IMR-90 (cell line): ENCODE measurements around the gene FAM174B. TPM values are rescaled to one million over a fixed set of nuclear protein-coding genes. Genes with fewer than 3 reads are reported as not detected.

Experiments used
- ATAC-seq: fragments of 200-7000 bp; cut with Tn5 transposase; 2 replicates; pipeline ENCODE4 v1.9.1; 2020; ENCODE audit warnings: low read depth, mild to moderate bottlenecking, moderate library complexity
- BruUV-seq: library from RNA; stranded (reverse); fragments of 400-500 nt; replicated peaks from 2 replicates; lab custom pipeline; 2021; lab: Mats Ljungman, UMichigan
- CTCF ChIA-PET: fragments of 300-600 bp; formaldehyde crosslinking; extraction: SDS; loops from one replicate; lab custom pipeline; 2021; ENCODE audit warnings: antibody characterized with exemption; lab: Yijun Ruan, JAX
- POLR2A ChIA-PET: fragments of 300-600 bp; sonication (Branson Sonifier 250); formaldehyde crosslinking; loops from one replicate; lab custom pipeline; 2022; ENCODE audit warnings: antibody characterized with exemption; ENCODE audit not compliant: unreplicated experiment; lab: Charles Lee
- DNase-seq: peaks from one replicate; pipeline ENCODE4 v3.0.0; 2013
- H2AFZ ChIP-seq: replicated peaks from 2 replicates; pipeline ENCODE3; 2013; ENCODE audit warnings: low read length, mild to moderate bottlenecking; ENCODE audit not compliant: poor library complexity
- H2AK5ac ChIP-seq: 2 replicates; pipeline ENCODE4 v1.6.1; 2013; ENCODE audit warnings: low read depth, low read length, inconsistent platforms
- H2AK9ac ChIP-seq: replicated peaks from 2 replicates; pipeline ENCODE3; 2013; ENCODE audit warnings: mild to moderate bottlenecking, low read depth, low read length, moderate library complexity; ENCODE audit not compliant: poor library complexity
- H2BK120ac ChIP-seq: 2 replicates; pipeline ENCODE4 v1.6.1; 2013; ENCODE audit warnings: low read depth, low read length, inconsistent platforms
- H2BK15ac ChIP-seq: 3 replicates; pipeline ENCODE4 v1.6.1; 2013; ENCODE audit warnings: low read depth, low read length, inconsistent platforms
- H2BK20ac ChIP-seq: 2 replicates; pipeline ENCODE4 v1.6.1; 2013; ENCODE audit warnings: low read depth, mild to moderate bottlenecking, inconsistent platforms, low read length, moderate library complexity
- H2BK5ac ChIP-seq: 2 replicates; pipeline ENCODE4 v1.6.1; 2013; ENCODE audit warnings: mild to moderate bottlenecking, low read depth, low read length, inconsistent platforms; ENCODE audit not compliant: poor library complexity, severe bottlenecking
- H3K14ac ChIP-seq: replicated peaks from 2 replicates; pipeline ENCODE4 v1.6.1; 2013; ENCODE audit warnings: low read depth, low read length, inconsistent platforms
- H3K18ac ChIP-seq: 2 replicates; pipeline ENCODE4 v1.6.1; 2013; ENCODE audit warnings: low read depth, low read length, control low read depth
- H3K23ac ChIP-seq: 2 replicates; pipeline ENCODE4 v1.6.1; 2013; ENCODE audit warnings: low read depth, low read length, inconsistent platforms
- H3K27ac ChIP-seq: 2 replicates; pipeline ENCODE4 v1.5.1; 2013; ENCODE audit warnings: mild to moderate bottlenecking, control low read depth, low read length; ENCODE audit not compliant: insufficient read depth
- H3K27me3 ChIP-seq: 2 replicates; pipeline ENCODE4 v1.6.1; 2013; ENCODE audit warnings: low read length; ENCODE audit not compliant: control insufficient read depth, insufficient read depth
- H3K36me3 ChIP-seq: 2 replicates; pipeline ENCODE4 v1.6.1; 2013; ENCODE audit warnings: low read length, mixed read lengths; ENCODE audit not compliant: control insufficient read depth, insufficient read depth
- H3K4ac ChIP-seq: 2 replicates; pipeline ENCODE4 v1.6.1; 2013; ENCODE audit warnings: low read depth, low read length, inconsistent platforms
- H3K4me1 ChIP-seq: 2 replicates; pipeline ENCODE4 v1.6.1; 2013; ENCODE audit warnings: low read length, mixed read lengths; ENCODE audit not compliant: control insufficient read depth, insufficient read depth
- H3K4me2 ChIP-seq: 2 replicates; pipeline ENCODE4 v1.6.1; 2013; ENCODE audit warnings: low read depth, mild to moderate bottlenecking, control low read depth, low read length, moderate library complexity
- H3K4me3 ChIP-seq: 2 replicates; pipeline ENCODE4 v1.5.1; 2013; ENCODE audit warnings: low read depth, mild to moderate bottlenecking, control low read depth, low read length, moderate library complexity; ENCODE audit not compliant: insufficient read depth
- H3K56ac ChIP-seq: 2 replicates; pipeline ENCODE4 v1.6.1; 2013; ENCODE audit warnings: low read length, inconsistent platforms; ENCODE audit not compliant: insufficient read depth; ENCODE audit errors: extremely low read depth
- H3K79me1 ChIP-seq, 2 experiments: 2 replicates each; pipeline ENCODE4 v1.6.1; 2013; ENCODE audit warnings: low read length in 2 of 2, inconsistent platforms in 1 of 2, low read depth in 1 of 2
- H3K9ac ChIP-seq: 2 replicates; pipeline ENCODE4 v1.6.1; 2013; ENCODE audit warnings: low read depth, low read length, control low read depth
- H3K9me1 ChIP-seq: 2 replicates; pipeline ENCODE4 v1.6.1; 2013; ENCODE audit warnings: low read length, inconsistent platforms; ENCODE audit not compliant: insufficient read depth
- H3K9me3 ChIP-seq: 2 replicates; pipeline ENCODE4 v1.6.1; 2013; ENCODE audit warnings: low read length; ENCODE audit not compliant: control insufficient read depth, insufficient read depth
- H4K20me1 ChIP-seq: 2 replicates; pipeline ENCODE4 v1.6.1; 2013; ENCODE audit warnings: low read length, inconsistent platforms; ENCODE audit not compliant: insufficient read depth
- H4K5ac ChIP-seq: 2 replicates; pipeline ENCODE4 v1.6.1; 2013; ENCODE audit warnings: mild to moderate bottlenecking, low read depth, low read length, control low read depth
- H4K8ac ChIP-seq, 2 experiments: 2 replicates each; pipeline ENCODE4 v1.6.1; 2013; ENCODE audit warnings: low read depth in 2 of 2, low read length in 2 of 2, control low read depth in 1 of 2, inconsistent platforms in 1 of 2
- H4K91ac ChIP-seq: 2 replicates; pipeline ENCODE4 v1.6.1; 2013; ENCODE audit warnings: low read depth, low read length, inconsistent platforms; ENCODE audit not compliant: insufficient read depth
- BHLHE40 ChIP-seq: fragments of 150-350 bp; IDR thresholded peaks from 2 replicates; pipeline ENCODE4 v1.6.1; 2016; ENCODE audit warnings: mild to moderate bottlenecking, low read depth, low read length
- CEBPB ChIP-seq: IDR thresholded peaks from 2 replicates; pipeline ENCODE4 v1.6.1; 2012; ENCODE audit warnings: low read depth, low read length, improper control_type of control experiment
- CHD1 ChIP-seq: IDR thresholded peaks from 2 replicates; pipeline ENCODE4 v1.6.1; 2012; ENCODE audit warnings: low read depth, low read length, improper control_type of control experiment
- MAFK ChIP-seq: IDR thresholded peaks from 2 replicates; pipeline ENCODE4 v1.6.1; 2012; ENCODE audit warnings: low read depth, low read length, improper control_type of control experiment
- MAZ ChIP-seq: IDR thresholded peaks from 2 replicates; pipeline ENCODE4 v1.6.1; 2012; ENCODE audit warnings: low read depth, mild to moderate bottlenecking, low read length, improper control_type of control experiment, moderate library complexity, borderline replicate concordance
- NFE2L2 ChIP-seq: fragments of 150-350 bp; IDR thresholded peaks from 2 replicates; pipeline ENCODE4 v1.6.1; 2016; ENCODE audit warnings: low read depth, mild to moderate bottlenecking, low read length
- RAD21 ChIP-seq: IDR thresholded peaks from 2 replicates; pipeline ENCODE4 v1.6.1; 2012; ENCODE audit warnings: low read length, improper control_type of control experiment
- RCOR1 ChIP-seq: IDR thresholded peaks from 2 replicates; pipeline ENCODE4 v1.6.1; 2012; ENCODE audit warnings: mild to moderate bottlenecking, low read length, improper control_type of control experiment; ENCODE audit not compliant: insufficient replicate concordance
- RFX5 ChIP-seq: IDR thresholded peaks from 2 replicates; pipeline ENCODE4 v1.8.0; 2012; ENCODE audit warnings: low read depth, mild to moderate bottlenecking, low read length, moderate library complexity
- SMC3 ChIP-seq: fragments of 150-350 bp; IDR thresholded peaks from 2 replicates; pipeline ENCODE4 v1.6.1; 2016; ENCODE audit warnings: low read depth, mild to moderate bottlenecking, antibody characterized with exemption, low read length, moderate library complexity
- WGBS, 2 experiments: methylation state at CpG; one replicate each; pipeline versions ENCODE4 v1.1.5 to v1.1.7; 2013; ENCODE audit warnings: missing lambda C conversion rate in 2 of 2; ENCODE audit not compliant: insufficient read length in 1 of 2; ENCODE audit errors: extremely low coverage in 2 of 2; 5-methylcytosine and 5-hydroxymethylcytosine counted together
- dilution Hi-C: fragments of 300-500 bp; cut with HindIII; formaldehyde crosslinking; loops from one replicate; pipeline ENCODE4 v1.14.3; 2018; ENCODE audit warnings: low sequenced_read_pairs; ENCODE audit not compliant: unreplicated experiment
- in situ Hi-C: fragments of 300-500 bp; cut with MboI; formaldehyde crosslinking; loops from 3 replicates; pipeline ENCODE4 v1.14.3; 2019; ENCODE audit warnings: low sequenced_read_pairs, inconsistent platforms, mixed read lengths
- intact Hi-C: fragments of 100-400 bp; cut with micrococcal nuclease; formaldehyde crosslinking; loops from 2 replicates; pipeline ENCODE4 v1.10.0; 2022
- polyA plus RNA-seq, 3 experiments: library from polyadenylated mRNA; depleted of rRNA; stranded (reverse); fragments of >200 nt; gene quantifications; 2 replicates each; pipeline ENCODE4 v1.2.3, GENCODE V29; 2012; ENCODE audit warnings: low replicate concordance in 1 of 3
- total RNA-seq: library from RNA; depleted of rRNA; stranded (reverse); fragments of >200 nt; gene quantifications from 2 replicates; pipeline ENCODE4 v1.2.3, GENCODE V29; 2012
- TF ChIP-seq, protein P1 (sequence below): conservative IDR thresholded peaks from 2 replicates; pipeline ENCODE4 v1.5.1; 2012; ENCODE audit warnings: mild to moderate bottlenecking, low read depth, low read length, improper control_type of control experiment
- TF ChIP-seq, protein P2 (sequence below): fragments of 150-350 bp; IDR thresholded peaks from 2 replicates; pipeline ENCODE4 v1.6.1; 2016; ENCODE audit warnings: low read depth, mild to moderate bottlenecking, low read length, moderate library complexity, borderline replicate concordance
- TF ChIP-seq, protein P3 (sequence below): fragments of 150-350 bp; IDR thresholded peaks from 2 replicates; pipeline ENCODE4 v1.6.1; 2017; ENCODE audit warnings: mild to moderate bottlenecking, antibody characterized with exemption, low read length, low read depth

Gene FAM174B
- total and polyA plus RNA-seq, 2 of the 4 experiments (the other 2 are of a cell fraction): 0.18 to 0.56 TPM

DNA sequence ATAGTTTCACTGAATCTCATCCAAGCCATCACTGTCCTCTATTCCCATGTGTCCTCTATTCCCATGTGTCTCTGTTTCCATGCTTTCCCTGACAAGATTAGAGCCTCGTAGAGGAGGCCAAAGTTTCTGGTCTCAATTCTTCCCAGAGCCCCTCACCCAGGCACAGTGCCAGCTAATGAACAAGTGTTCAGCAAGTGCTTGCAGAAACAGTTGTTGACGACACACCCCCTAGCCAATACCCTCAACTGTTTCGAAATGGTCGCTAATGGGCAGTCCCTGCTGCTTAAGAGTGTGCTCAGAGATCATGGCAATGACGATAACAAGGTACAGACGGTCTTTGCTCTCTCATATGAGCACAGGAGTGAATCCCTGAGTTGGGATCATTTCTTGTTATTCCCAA, 73.4 kb downstream of the FAM174B start:
- Histone ChIP-seq H3K14ac (no peak overlapping the region), H3K18ac (no peak overlapping the region), H4K8ac (no peak overlapping the region), H2AK5ac (no peak overlapping the region), H2BK5ac (no peak overlapping the region), H4K91ac (no peak overlapping the region), H3K4me1 (no peaks in the 10 kb centered on the region), H4K20me1 (no peaks in the 10 kb centered on the region), H3K56ac (no peak overlapping the region), H3K36me3 (no peaks in the 10 kb centered on the region), H2BK20ac (no peak overlapping the region), H3K27ac (no peak overlapping the region), H3K9ac (no peak overlapping the region), H3K4ac (no peak overlapping the region), H3K4me3 (no peak overlapping the region), H2BK15ac (no peak overlapping the region), H3K23ac (no peak overlapping the region), H3K9me1 (no peaks in the 10 kb centered on the region), H3K27me3 (no peaks in the 10 kb centered on the region; the same call in 1 of the 2 replicates), H2BK120ac (no peak overlapping the region), H2AK9ac (no peak overlapping the region), H3K9me3 (no peaks in the 10 kb centered on the region), H2AFZ (no peak overlapping the region), H3K79me1 (no peaks in the 10 kb centered on the region), H3K4me2 (no peak overlapping the region), H4K5ac (no peak overlapping the region)
- in situ Hi-C loops (no loop called here), intact Hi-C loops (no loop called here), dilution Hi-C loops (no loop called here)
- no TSS peak for BruUV-seq
- no peak for TF ChIP-seq MAFK
- TF ChIP-seq MAZ: no peak
- TF ChIP-seq CEBPB: no peak
- no peak for TF ChIP-seq RCOR1
- TF ChIP-seq NFE2L2: no peak
- no peak for TF ChIP-seq CHD1
- no peak for TF ChIP-seq RFX5
- TF ChIP-seq RAD21: no peak
- TF ChIP-seq, protein P1, sequence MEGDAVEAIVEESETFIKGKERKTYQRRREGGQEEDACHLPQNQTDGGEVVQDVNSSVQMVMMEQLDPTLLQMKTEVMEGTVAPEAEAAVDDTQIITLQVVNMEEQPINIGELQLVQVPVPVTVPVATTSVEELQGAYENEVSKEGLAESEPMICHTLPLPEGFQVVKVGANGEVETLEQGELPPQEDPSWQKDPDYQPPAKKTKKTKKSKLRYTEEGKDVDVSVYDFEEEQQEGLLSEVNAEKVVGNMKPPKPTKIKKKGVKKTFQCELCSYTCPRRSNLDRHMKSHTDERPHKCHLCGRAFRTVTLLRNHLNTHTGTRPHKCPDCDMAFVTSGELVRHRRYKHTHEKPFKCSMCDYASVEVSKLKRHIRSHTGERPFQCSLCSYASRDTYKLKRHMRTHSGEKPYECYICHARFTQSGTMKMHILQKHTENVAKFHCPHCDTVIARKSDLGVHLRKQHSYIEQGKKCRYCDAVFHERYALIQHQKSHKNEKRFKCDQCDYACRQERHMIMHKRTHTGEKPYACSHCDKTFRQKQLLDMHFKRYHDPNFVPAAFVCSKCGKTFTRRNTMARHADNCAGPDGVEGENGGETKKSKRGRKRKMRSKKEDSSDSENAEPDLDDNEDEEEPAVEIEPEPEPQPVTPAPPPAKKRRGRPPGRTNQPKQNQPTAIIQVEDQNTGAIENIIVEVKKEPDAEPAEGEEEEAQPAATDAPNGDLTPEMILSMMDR: no peak
- no peak for TF ChIP-seq SMC3
- TF ChIP-seq, protein P2, sequence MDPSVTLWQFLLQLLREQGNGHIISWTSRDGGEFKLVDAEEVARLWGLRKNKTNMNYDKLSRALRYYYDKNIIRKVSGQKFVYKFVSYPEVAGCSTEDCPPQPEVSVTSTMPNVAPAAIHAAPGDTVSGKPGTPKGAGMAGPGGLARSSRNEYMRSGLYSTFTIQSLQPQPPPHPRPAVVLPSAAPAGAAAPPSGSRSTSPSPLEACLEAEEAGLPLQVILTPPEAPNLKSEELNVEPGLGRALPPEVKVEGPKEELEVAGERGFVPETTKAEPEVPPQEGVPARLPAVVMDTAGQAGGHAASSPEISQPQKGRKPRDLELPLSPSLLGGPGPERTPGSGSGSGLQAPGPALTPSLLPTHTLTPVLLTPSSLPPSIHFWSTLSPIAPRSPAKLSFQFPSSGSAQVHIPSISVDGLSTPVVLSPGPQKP: no peak
- TF ChIP-seq BHLHE40: no peak
- TF ChIP-seq, protein P3, sequence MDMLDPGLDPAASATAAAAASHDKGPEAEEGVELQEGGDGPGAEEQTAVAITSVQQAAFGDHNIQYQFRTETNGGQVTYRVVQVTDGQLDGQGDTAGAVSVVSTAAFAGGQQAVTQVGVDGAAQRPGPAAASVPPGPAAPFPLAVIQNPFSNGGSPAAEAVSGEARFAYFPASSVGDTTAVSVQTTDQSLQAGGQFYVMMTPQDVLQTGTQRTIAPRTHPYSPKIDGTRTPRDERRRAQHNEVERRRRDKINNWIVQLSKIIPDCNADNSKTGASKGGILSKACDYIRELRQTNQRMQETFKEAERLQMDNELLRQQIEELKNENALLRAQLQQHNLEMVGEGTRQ: no peak
- ChIA-PET POLR2A (no interaction called here), CTCF (no interaction called here)
- no peak for DNase-seq
- 51% methylated on average over 3 of the region's 6 CpGs; no CpG with 5 or more reads in 1 of the 2 experiments for WGBS, 2 experiments
- no peak for ATAC-seq
